GM19455 (cell line): Measurements from ENCODE around the gene KCNK3.
"Not testable (repeated sequence)": the region's sequence is repeated elsewhere in the genome, so short reads cannot be mapped to it uniquely, and the experiment has no call there.

ENCODE experiments used
- ATAC-seq: cut with Tn5 transposase; IDR thresholded peaks from one replicate; pipeline ENCODE4 v1.9.1; 2021; ENCODE audit not compliant: unreplicated experiment

Gene KCNK3

GRCh38 chr2:26729311-26729710, 36.8 kb downstream of the KCNK3 start:
- no peak for ATAC-seq

- ATAC-seq, result no peak
Observed at GRCh38 chr2:26730549-26731344, 38.2 kb downstream of the KCNK3 start.

- no peak for ATAC-seq
Observed at GRCh38 chr2:26731714-26732113, 39.2 kb downstream of the KCNK3 start.

GRCh38 chr2:26732446-26732845, 39.9 kb downstream of the KCNK3 start:
- ATAC-seq, result no peak

GRCh38 chr2:26733413-26733812, 40.9 kb downstream of the KCNK3 start:
- ATAC-seq, result no peak

- no peak for ATAC-seq
Observed at GRCh38 chr2:26735097-26735496, 42.6 kb downstream of the KCNK3 start.

- ATAC-seq, result no peak
Observed at GRCh38 chr2:26735883-26736588, 43.5 kb downstream of the KCNK3 start.

GRCh38 chr2:26737221-26737620, 44.7 kb downstream of the KCNK3 start:
- no peak for ATAC-seq

GRCh38 chr2:26738481-26738880, 46.0 kb downstream of the KCNK3 start:
- ATAC-seq, result no peak

GRCh38 chr2:26739514-26739913, 47.0 kb downstream of the KCNK3 start:
- no peak for ATAC-seq

GRCh38 chr2:26740346-26740745, 47.8 kb downstream of the KCNK3 start:
- no peak for ATAC-seq

- ATAC-seq, result no peak
Observed at GRCh38 chr2:26740890-26741302, 48.4 kb downstream of the KCNK3 start.

- ATAC-seq, result no peak
Observed at GRCh38 chr2:26742048-26742770, 49.7 kb downstream of the KCNK3 start.

GRCh38 chr2:26743852-26744251, 51.3 kb downstream of the KCNK3 start:
- no peak for ATAC-seq

- ATAC-seq, result no peak
Observed at GRCh38 chr2:26744953-26745352, 52.4 kb downstream of the KCNK3 start.

- no peak for ATAC-seq
Observed at GRCh38 chr2:26745609-26746327, 53.2 kb downstream of the KCNK3 start.

- ATAC-seq, result no peak
Observed at GRCh38 chr2:26746934-26747333, 54.4 kb downstream of the KCNK3 start.

- ATAC-seq, result not testable (repeated sequence)
Observed at GRCh38 chr2:26749787-26750420, 57.4 kb downstream of the KCNK3 start.

- ATAC-seq, result not testable (repeated sequence)
Observed at GRCh38 chr2:26750467-26750866, 57.9 kb downstream of the KCNK3 start.

- ATAC-seq, result no peak
Observed at GRCh38 chr2:26752656-26753055, 60.1 kb downstream of the KCNK3 start.

GRCh38 chr2:26754539-26754938, 62.0 kb downstream of the KCNK3 start:
- ATAC-seq, result no peak
